ENCODE measurements around the gene UNC5B.

The UNC5B gene

GRCh38 chr10:71351628-71352319, 139.4 kb downstream of the UNC5B start:
- no peak for DNase-seq

All from NCI-H1048 (cell line).